ENCODE measurements around the gene DLGAP4. TPM values are rescaled to one million over a fixed set of nuclear protein-coding genes. Genes with fewer than 3 reads are reported as not detected.

The DLGAP4 gene
- polyA plus RNA-seq, 1 donor (not counting 4 experiments of a cell fraction or from before 2014, with no cell fraction given) = 9.6 TPM

DNA sequence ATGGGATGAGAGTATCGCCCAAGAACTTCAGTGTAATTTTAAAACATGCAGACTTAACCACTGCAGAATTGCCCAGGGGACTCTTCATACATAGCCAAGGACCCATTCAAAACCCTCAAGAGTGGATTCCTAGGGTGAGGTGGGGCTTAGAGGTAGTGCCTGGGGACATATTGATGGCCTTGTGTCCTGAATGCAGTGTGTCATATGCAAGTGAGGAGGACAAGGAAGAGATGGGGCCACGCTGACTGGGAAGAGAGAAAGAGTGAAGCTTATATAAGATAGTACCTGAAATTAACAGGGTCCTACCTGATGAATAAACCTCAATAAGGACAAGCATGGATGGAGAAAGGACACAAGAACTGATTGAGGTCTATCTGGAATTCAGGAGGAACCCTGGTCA is 249.1 kb downstream of the DLGAP4 start:
- FAIRE-seq (no peak), DNase-seq (ENCODE audit: low read depth, low spot score) (no peak)
- Histone ChIP-seq H3K27me3 (ENCODE audit: control insufficient read depth, extremely low read depth, insufficient read depth, low read length) (no peaks in the 10 kb centered on the region), H3K4me2 (ENCODE audit: control insufficient read depth, extremely low read depth, insufficient read depth, low read depth, low read length) (no peak overlapping the region), H2AFZ (ENCODE audit: control insufficient read depth, low read length) (no peak overlapping the region), H3K4me1 (ENCODE audit: control insufficient read depth, extremely low read depth, insufficient read depth, low read length) (peaks cover 5% of the 10 kb centered on the region), H4K20me1 (ENCODE audit: control insufficient read depth, extremely low read depth, insufficient read depth, low read length) (no peaks in the 10 kb centered on the region), H3K79me2 (ENCODE audit: control insufficient read depth, insufficient read depth, low read length) (no peaks in the 10 kb centered on the region), H3K9me3 (ENCODE audit: control insufficient read depth, low read depth, low read length) (no peaks in the 10 kb centered on the region), H3K9ac (ENCODE audit: control insufficient read depth, extremely low read depth, insufficient read depth, low read length) (no peak overlapping the region), H3K27ac (ENCODE audit: control insufficient read depth, insufficient read depth, low read length) (no peak overlapping the region), H3K9me1 (ENCODE audit: control insufficient read depth, extremely low read depth, insufficient read depth, low read length) (no peaks in the 10 kb centered on the region), H3K36me3 (ENCODE audit: control insufficient read depth in 2 of 2, extremely low read depth in 1 of 2, insufficient read depth in 2 of 2, low read length in 2 of 2) (no peaks in the 10 kb centered on the region), H3K4me3 (ENCODE audit: control insufficient read depth in 2 of 3, extremely low read depth in 1 of 3, insufficient read depth in 2 of 3, low read depth in 1 of 3, low read length in 3 of 3) (no peak overlapping the region)
- dilution Hi-C loops (cut with MboI; ENCODE audit: extremely low pct_ligation_motif_present, low sequenced_read_pairs) = no loop called here
- TF ChIP-seq, protein P1, sequence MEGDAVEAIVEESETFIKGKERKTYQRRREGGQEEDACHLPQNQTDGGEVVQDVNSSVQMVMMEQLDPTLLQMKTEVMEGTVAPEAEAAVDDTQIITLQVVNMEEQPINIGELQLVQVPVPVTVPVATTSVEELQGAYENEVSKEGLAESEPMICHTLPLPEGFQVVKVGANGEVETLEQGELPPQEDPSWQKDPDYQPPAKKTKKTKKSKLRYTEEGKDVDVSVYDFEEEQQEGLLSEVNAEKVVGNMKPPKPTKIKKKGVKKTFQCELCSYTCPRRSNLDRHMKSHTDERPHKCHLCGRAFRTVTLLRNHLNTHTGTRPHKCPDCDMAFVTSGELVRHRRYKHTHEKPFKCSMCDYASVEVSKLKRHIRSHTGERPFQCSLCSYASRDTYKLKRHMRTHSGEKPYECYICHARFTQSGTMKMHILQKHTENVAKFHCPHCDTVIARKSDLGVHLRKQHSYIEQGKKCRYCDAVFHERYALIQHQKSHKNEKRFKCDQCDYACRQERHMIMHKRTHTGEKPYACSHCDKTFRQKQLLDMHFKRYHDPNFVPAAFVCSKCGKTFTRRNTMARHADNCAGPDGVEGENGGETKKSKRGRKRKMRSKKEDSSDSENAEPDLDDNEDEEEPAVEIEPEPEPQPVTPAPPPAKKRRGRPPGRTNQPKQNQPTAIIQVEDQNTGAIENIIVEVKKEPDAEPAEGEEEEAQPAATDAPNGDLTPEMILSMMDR (optimal IDR thresholded peaks at IDR 0.05 in 1 of 3, IDR thresholded peaks at IDR 0.05 in 1 of 3, conservative IDR thresholded peaks at IDR 0.05 in 1 of 3; ENCODE audit: extremely low read depth in 1 of 3, insufficient read depth in 2 of 3, low read length in 3 of 3) = no peak
- no peak for TF ChIP-seq EZH2 (IDR thresholded peaks at IDR 0.05; ENCODE audit: low read length)

DNA sequence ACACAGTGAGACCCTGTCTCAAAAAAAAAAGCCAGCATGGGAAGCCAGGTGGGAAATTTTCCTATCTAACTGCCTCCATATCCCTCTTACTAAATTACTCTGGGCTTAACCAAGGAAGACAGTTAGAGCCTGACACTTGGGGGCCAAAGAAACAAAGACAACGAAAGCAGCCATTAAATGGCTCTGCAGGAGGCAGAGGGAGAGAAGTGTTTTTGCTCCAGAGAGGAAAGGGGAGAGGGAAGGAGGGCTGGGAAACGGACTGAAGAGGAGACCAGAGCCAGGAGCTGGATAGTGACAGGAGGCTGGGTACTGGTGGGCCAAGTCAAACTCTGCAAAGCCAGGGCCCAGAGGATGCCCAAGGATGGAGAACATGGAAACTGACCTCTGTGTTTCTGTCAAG is 256.6 kb downstream of the DLGAP4 start:
- Histone ChIP-seq H3K36me3 (ENCODE audit: control insufficient read depth in 2 of 2, extremely low read depth in 1 of 2, insufficient read depth in 2 of 2, low read length in 2 of 2) (no peaks in the 10 kb centered on the region), H3K27me3 (ENCODE audit: control insufficient read depth, extremely low read depth, insufficient read depth, low read length) (no peaks in the 10 kb centered on the region), H3K9ac (ENCODE audit: control insufficient read depth, extremely low read depth, insufficient read depth, low read length) (no peak overlapping the region), H3K9me1 (ENCODE audit: control insufficient read depth, extremely low read depth, insufficient read depth, low read length) (no peaks in the 10 kb centered on the region), H3K27ac (ENCODE audit: control insufficient read depth, insufficient read depth, low read length) (no peak overlapping the region), H3K4me3 (ENCODE audit: control insufficient read depth in 2 of 3, extremely low read depth in 1 of 3, insufficient read depth in 2 of 3, low read depth in 1 of 3, low read length in 3 of 3) (no peak overlapping the region), H3K9me3 (ENCODE audit: control insufficient read depth, low read depth, low read length) (no peaks in the 10 kb centered on the region), H2AFZ (ENCODE audit: control insufficient read depth, low read length) (no peak overlapping the region), H3K79me2 (ENCODE audit: control insufficient read depth, insufficient read depth, low read length) (no peaks in the 10 kb centered on the region), H4K20me1 (ENCODE audit: control insufficient read depth, extremely low read depth, insufficient read depth, low read length) (no peaks in the 10 kb centered on the region), H3K4me2 (ENCODE audit: control insufficient read depth, extremely low read depth, insufficient read depth, low read depth, low read length) (no peak overlapping the region), H3K4me1 (ENCODE audit: control insufficient read depth, extremely low read depth, insufficient read depth, low read length) (no peaks in the 10 kb centered on the region)
- FAIRE-seq = no peak
- dilution Hi-C loops (cut with MboI; ENCODE audit: extremely low pct_ligation_motif_present, low sequenced_read_pairs) = no loop called here
- DNase-seq (ENCODE audit: low read depth, low spot score) = no peak
- TF ChIP-seq EZH2 (IDR thresholded peaks at IDR 0.05; ENCODE audit: low read length) = no peak
- TF ChIP-seq, protein P1 (optimal IDR thresholded peaks at IDR 0.05 in 1 of 3, IDR thresholded peaks at IDR 0.05 in 1 of 3, conservative IDR thresholded peaks at IDR 0.05 in 1 of 3; ENCODE audit: extremely low read depth in 1 of 3, insufficient read depth in 2 of 3, low read length in 3 of 3) = no peak
